Eye (tissue), 1 donor: ENCODE results near the gene KCNAB1.

ENCODE experiments used
- DNase-seq: peaks from one replicate; pipeline ENCODE4 v3.0.0-alpha.2; 2015

Gene KCNAB1

DNA sequence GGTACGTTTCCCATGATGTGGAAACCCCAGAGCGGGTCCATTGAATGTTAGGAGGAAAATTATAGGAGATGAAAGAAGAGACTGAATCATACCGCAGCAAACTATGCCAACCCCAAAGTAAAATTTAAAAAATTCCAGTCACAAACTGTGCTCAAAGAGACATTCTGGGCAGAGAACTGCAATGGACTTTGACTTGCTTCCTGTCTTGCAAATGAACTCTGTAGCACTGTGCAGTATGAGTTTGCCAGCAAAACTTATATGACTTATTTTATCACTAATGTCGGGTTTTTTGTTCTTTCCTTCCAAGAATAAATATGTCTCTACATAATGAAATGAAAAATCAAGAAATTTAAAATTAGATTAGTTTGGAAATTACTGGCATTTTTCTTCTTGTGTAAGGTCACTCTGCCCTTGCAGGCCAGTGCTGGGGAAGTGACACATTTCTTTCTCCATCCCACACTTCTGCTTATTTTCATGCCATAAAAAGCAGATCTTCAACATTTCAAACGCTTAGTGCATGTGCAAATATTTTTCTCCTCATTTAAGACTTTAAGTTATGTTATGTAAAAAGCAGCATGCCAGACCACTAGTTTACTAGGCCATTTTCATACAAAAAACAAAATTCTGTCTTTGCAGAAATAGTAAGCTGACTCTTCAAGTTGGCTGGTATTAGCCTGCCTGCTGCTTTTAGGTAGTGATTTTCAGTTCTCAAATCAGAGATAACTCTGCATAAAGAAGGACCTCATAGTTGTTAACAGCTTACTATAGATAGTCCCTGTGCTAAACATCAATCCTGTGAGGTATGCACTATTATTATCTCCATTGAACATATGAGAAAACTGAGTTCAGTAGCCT, 466.8 kb downstream of the KCNAB1 start:
- no peak for DNase-seq

DNA sequence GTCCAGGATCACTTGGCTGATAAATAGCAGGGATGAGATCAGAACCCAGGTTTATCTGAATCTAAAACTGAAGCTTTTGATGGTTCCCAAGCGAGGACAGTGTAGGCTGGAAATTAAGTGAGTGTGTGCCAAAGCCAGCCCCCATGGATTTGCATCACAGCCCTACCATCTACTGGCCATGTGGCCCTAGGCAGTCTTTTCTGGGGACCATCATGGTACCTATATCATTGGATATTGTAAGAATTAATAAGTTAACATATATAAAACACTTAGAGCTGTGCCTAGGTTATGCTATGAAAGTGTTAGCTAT, 467.3 kb downstream of the KCNAB1 start:
- DNase-seq = no peak
